Heart left ventricle (tissue), 16 donors: Measurements from ENCODE around the gene ARID5B. TPM values are rescaled to one million over a fixed set of nuclear protein-coding genes. Genes with fewer than 3 reads are reported as not detected.
A peak's percentile ranks its signal among the peaks of the same experiment; 100 is the strongest.

Experiments used
- ATAC-seq, 4 donors: fragments of 200-7000 bp; cut with Tn5 transposase; one replicate each; pipeline ENCODE4 v1.9.1; 2020 to 2022; ENCODE audit warnings: moderate library complexity in 4 of 4, mild to moderate bottlenecking in 3 of 4, moderate number of reproducible peaks in 1 of 4
- DNase-seq, 5 donors: peaks; one replicate each; pipeline ENCODE4 v3.0.0-alpha.2; 2020
- H3K27ac ChIP-seq, 12 donors: fragments of 200-600 bp; sonication (generic) in 4 of 12; one replicate each; pipeline versions ENCODE4 v1.5.0 to v1.8.0; 2016 to 2022; ENCODE audit warnings: mild to moderate bottlenecking in 2 of 12
- H3K27me3 ChIP-seq, 9 donors: fragments of 200-600 bp; sonication (generic) in 2 of 9; one replicate each; pipeline versions ENCODE4 v1.5.1 to v1.8.0; 2016 to 2022; ENCODE audit warnings: mild to moderate bottlenecking in 3 of 9
- H3K36me3 ChIP-seq, 9 donors: fragments of 200-600 bp; sonication (generic) in 2 of 9; one replicate each; pipeline versions ENCODE4 v1.5.0 to v1.8.0; 2018 to 2022; ENCODE audit warnings: mild to moderate bottlenecking in 2 of 9
- H3K4me1 ChIP-seq, 12 donors: fragments of 200-600 bp; sonication (generic) in 4 of 12; one replicate each; pipeline versions ENCODE4 v1.5.0 to v1.8.0; 2016 to 2022; ENCODE audit warnings: mild to moderate bottlenecking in 3 of 12
- H3K4me3 ChIP-seq, 12 donors: fragments of 200-600 bp; sonication (generic) in 4 of 12; one replicate each; pipeline versions ENCODE4 v1.5.0 to v1.8.0; 2017 to 2022; ENCODE audit warnings: mild to moderate bottlenecking in 9 of 12, moderate library complexity in 4 of 12
- H3K9me3 ChIP-seq, 12 donors: fragments of 200-600 bp; sonication (generic) in 4 of 12; one replicate each; pipeline versions ENCODE4 v1.5.0 to v1.8.0; 2016 to 2022; ENCODE audit warnings: mild to moderate bottlenecking in 1 of 12
- POLR2A ChIP-seq, 2 donors: fragments of 450-650 bp; IDR thresholded peaks; one replicate each; pipeline ENCODE4 v1.6.1; 2017; ENCODE audit warnings: antibody characterized with exemption in 2 of 2, mild to moderate bottlenecking in 2 of 2, moderate library complexity in 2 of 2
- WGBS, 4 donors: extraction: QIAGEN DNeasy Blood & Tissue Kit in 2 of 4; methylation state at CpG; one replicate each; pipeline versions ENCODE4 v1.1.5 to v1.1.7; 2013 to 2018; 5-methylcytosine and 5-hydroxymethylcytosine counted together
- intact Hi-C, 10 donors: fragments of 100-400 bp; cut with DNase I; formaldehyde crosslinking; loops; one replicate each; pipeline versions ENCODE4 v1.11.1 to v1.14.2; 2022
- polyA plus RNA-seq, 2 donors: library from polyadenylated mRNA; stranded (reverse); fragments of 200-250 nt; gene quantifications; one replicate each; pipeline ENCODE4 v1.2.3, GENCODE V29; 2013
- total RNA-seq, 9 donors: library from RNA; depleted of rRNA in 2 of 9; stranded (reverse); fragments of >200 nt in 2 of 9; fragmentation: NEBNext Ultra II Directional in 3 of 9; extraction: Animal tissue kit (Norgen Biotek cat#: 25700) in 3 of 9; gene quantifications; one replicate each; pipeline versions ENCODE4 v1.1.0 to v1.2.4, GENCODE V29; 2016 to 2023
- TF ChIP-seq, protein P1 (sequence below), 12 donors: fragments of 200-600 bp; sonication (generic) in 4 of 12; IDR thresholded peaks; one replicate each; pipeline versions ENCODE4 v1.5.0 to v1.8.0; 2018 to 2022; ENCODE audit warnings: antibody characterized with exemption in 12 of 12, mild to moderate bottlenecking in 5 of 12
- donor health status: ischemic (EF 13 %, LVEDD 7.1; RV severe dilation, severe dysfunction).
- donor health status: healthy with polysubstance abuse.
- donor health status: DM: no; HTN: yes; CAD: no.
- donor health status: DM: no; HTN: no; CAD: no.
- donor health status: ischemic (EF 25% LVEDD 6.9; RV normal size, moderate dysfunction).
- donor health status: ischemic (EF 25% LVEDD 5.7; RV mildly dilated, moderate dysfunction).
- donor health status: healthy.
- donor health status: DM: yes; HTN: yes; CAD: no.
- donor health status: ischemic (EF 35%, LVEDD 5.7; RV mildly dilated, moderate dysfunction).
- donor health status: nonischemic (EF 11% LVEDD 7.7; RV severe dilation, severe dysfunction).
- donor health status: DM: yes; HTN: yes; CAD: no.
- donor health status: PGD.
- donor health status: ischemic (EF 29% LVEDD 5.4; RV normal size, mild dysfunction).
- donor health status: nonischemic (EF 23%, LVEDD 6.1; RV moderate dilation, normal function).

ARID5B gene
- total and polyA plus RNA-seq, 11 donors = 4.5 to 45.5 (median 26.6) TPM

DNA sequence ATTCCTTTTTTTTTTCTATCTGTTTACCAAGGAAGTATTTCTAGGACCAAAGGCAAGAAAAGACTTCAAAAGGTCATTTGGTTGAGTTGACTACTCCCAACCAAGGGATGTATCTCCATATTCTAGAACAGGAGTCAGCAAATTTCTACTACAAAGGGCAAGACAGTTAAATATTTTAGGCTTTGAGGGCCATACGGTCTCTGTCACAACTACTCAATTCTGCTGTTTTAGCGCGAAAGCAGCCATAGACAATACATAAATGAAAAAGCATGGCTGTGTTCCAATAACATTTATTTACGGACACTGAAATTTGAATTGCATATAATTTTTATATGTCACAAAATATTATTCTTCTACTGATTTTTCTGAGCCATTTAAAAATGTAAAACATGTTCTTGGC, 8.5 kb upstream of the ARID5B start:
- Histone ChIP-seq H3K27me3 (no peaks in the 10 kb centered on the region), H3K27ac (no peak overlapping the region), H3K36me3 (no peaks in the 10 kb centered on the region), H3K9me3 (no peaks in the 10 kb centered on the region), H3K4me1 (peaks cover 0 to 17% (median 8%) of the 10 kb centered on the region in 12 donors), H3K4me3 (no peak overlapping the region)
- TF ChIP-seq, protein P1, sequence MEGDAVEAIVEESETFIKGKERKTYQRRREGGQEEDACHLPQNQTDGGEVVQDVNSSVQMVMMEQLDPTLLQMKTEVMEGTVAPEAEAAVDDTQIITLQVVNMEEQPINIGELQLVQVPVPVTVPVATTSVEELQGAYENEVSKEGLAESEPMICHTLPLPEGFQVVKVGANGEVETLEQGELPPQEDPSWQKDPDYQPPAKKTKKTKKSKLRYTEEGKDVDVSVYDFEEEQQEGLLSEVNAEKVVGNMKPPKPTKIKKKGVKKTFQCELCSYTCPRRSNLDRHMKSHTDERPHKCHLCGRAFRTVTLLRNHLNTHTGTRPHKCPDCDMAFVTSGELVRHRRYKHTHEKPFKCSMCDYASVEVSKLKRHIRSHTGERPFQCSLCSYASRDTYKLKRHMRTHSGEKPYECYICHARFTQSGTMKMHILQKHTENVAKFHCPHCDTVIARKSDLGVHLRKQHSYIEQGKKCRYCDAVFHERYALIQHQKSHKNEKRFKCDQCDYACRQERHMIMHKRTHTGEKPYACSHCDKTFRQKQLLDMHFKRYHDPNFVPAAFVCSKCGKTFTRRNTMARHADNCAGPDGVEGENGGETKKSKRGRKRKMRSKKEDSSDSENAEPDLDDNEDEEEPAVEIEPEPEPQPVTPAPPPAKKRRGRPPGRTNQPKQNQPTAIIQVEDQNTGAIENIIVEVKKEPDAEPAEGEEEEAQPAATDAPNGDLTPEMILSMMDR (IDR thresholded peaks at IDR 0.05) = no peak
- no peak for TF ChIP-seq POLR2A (IDR thresholded peaks at IDR 0.05)
- intact Hi-C loops = loop anchor here in 1 of 10 donors (10.0 kb wide), 1 partner anchor 142 kb away; no protein-coding TSS in a partner anchor
- 91 to 96% (median 94%) methylated on average over 4 of the region's 4 CpGs for WGBS, 4 donors
- no peak for DNase-seq
- ATAC-seq = no peak

DNA sequence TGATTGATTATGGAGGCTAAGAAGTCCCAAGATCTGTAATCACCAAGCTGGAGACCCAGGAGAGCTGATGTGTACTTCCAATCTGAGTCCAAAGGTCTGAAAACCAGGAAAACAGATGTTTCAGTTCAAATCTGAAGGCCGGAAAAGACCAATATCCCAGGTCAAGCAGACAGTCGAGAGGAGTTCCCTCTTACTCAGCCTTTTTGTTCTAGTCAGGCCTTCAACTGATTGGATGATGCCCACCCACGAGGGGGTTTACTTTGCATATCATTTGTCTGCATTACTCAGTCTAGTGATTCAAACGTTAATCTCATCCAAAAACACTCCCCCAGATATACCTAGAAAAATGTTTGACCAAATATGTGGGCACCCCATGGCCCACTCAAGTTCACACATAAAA, 7.4 kb upstream of the ARID5B start:
- no peaks in the 10 kb centered on the region for H3K27me3 ChIP-seq
- DNase-seq (no peak), ATAC-seq (no peak)
- H3K4me3 ChIP-seq = no peak overlapping the region
- H3K4me1 ChIP-seq = peaks cover 0 to 26% (median 13%) of the 10 kb centered on the region in 12 donors
- no peaks in the 10 kb centered on the region for H3K9me3 ChIP-seq
- 65 to 82% (median 78%) methylated on average over 4 of the region's 4 CpGs for WGBS, 4 donors
- intact Hi-C loops = loop anchor here in 1 of 10 donors (10.0 kb wide), 1 partner anchor 141 kb away; no protein-coding TSS in a partner anchor
- no peaks in the 10 kb centered on the region for H3K36me3 ChIP-seq
- no peak overlapping the region for H3K27ac ChIP-seq
- TF ChIP-seq, protein P1 (IDR thresholded peaks at IDR 0.05) = no peak
- no peak for TF ChIP-seq POLR2A (IDR thresholded peaks at IDR 0.05)

GRCh38 chr10:61895898-61896600, 5.5 kb upstream of the ARID5B start:
- Histone ChIP-seq H3K27me3 (no peaks in the 10 kb centered on the region), H3K4me1 (peaks cover 0 to 38% (median 17%) of the 10 kb centered on the region in 12 donors), H3K27ac (no peak overlapping the region), H3K36me3 (no peaks in the 10 kb centered on the region), H3K9me3 (no peaks in the 10 kb centered on the region), H3K4me3 (no peak overlapping the region)
- intact Hi-C loops = loop anchor here in 7 of 10 donors (2.0 to 10.0 kb wide), 6 partner anchors 139 to 351 kb away; no protein-coding TSS in a partner anchor
- WGBS, 4 donors = 92 to 94% (median 93%) methylated on average over 6 of the region's 6 CpGs
- ATAC-seq = no peak
- DNase-seq = no peak
- TF ChIP-seq, protein P1 (IDR thresholded peaks at IDR 0.05) = no peak
- no peak for TF ChIP-seq POLR2A (IDR thresholded peaks at IDR 0.05)

- no peaks in the 10 kb centered on the region for H3K9me3 ChIP-seq
- ATAC-seq (peak; percentile 74 to 89 (median 86)), DNase-seq (peak; percentile 48 to 78 (median 64))
- peaks cover 0 to 38% (median 17%) of the 10 kb centered on the region in 12 donors for H3K4me1 ChIP-seq
- H3K4me3 ChIP-seq = peak overlapping the region; percentile 10 to 57 (median 46)
- no peaks in the 10 kb centered on the region for H3K36me3 ChIP-seq
- WGBS, 4 donors = 13 to 26% (median 18%) methylated on average over 29 to 32 of the region's 32 CpGs
- no peaks in the 10 kb centered on the region for H3K27me3 ChIP-seq
- TF ChIP-seq, protein P1 (IDR thresholded peaks at IDR 0.05) = peak; percentile 55 to 79 (median 70)
- TF ChIP-seq POLR2A (IDR thresholded peaks at IDR 0.05) = no peak
- peak overlapping the region in 11 of 12 donors; percentile 31 to 77 (median 61) for H3K27ac ChIP-seq
- intact Hi-C loops = loop anchor here in 9 of 10 donors (1.0 to 10.0 kb wide), 7 partner anchors 138 to 350 kb away; no protein-coding TSS in a partner anchor
Measured at GRCh38 chr10:61896854-61897661, 4.4 kb upstream of the ARID5B start.
